Subcutaneous abdominal adipose tissue (tissue), 5 donors: ENCODE data around the gene ASTN2.
"Not testable (repeated sequence)": the region's sequence is repeated elsewhere in the genome, so short reads cannot be mapped to it uniquely, and the experiment has no call there.

Experiments
- H3K27ac ChIP-seq: one replicate; pipeline ENCODE4 v1.7.0; 2013; ENCODE audit warnings: low read depth, mild to moderate bottlenecking, inconsistent platforms, low read length, moderate library complexity
- H3K27me3 ChIP-seq, 5 donors: one replicate each; pipeline ENCODE4 v1.7.0; 2013; ENCODE audit warnings: low read length in 5 of 5, inconsistent platforms in 1 of 5; ENCODE audit not compliant: control insufficient read depth in 5 of 5, insufficient read depth in 4 of 5
- H3K36me3 ChIP-seq, 5 donors: one replicate each; pipeline ENCODE4 v1.7.0; 2013; ENCODE audit warnings: low read length in 5 of 5; ENCODE audit not compliant: control insufficient read depth in 5 of 5, insufficient read depth in 5 of 5
- H3K4me1 ChIP-seq, 5 donors: one replicate each; pipeline ENCODE4 v1.7.0; 2013; ENCODE audit warnings: low read length in 5 of 5, mild to moderate bottlenecking in 3 of 5, moderate library complexity in 1 of 5; ENCODE audit not compliant: control insufficient read depth in 5 of 5, insufficient read depth in 5 of 5
- H3K4me3 ChIP-seq, 5 donors: one replicate each; pipeline ENCODE4 v1.7.0; 2013; ENCODE audit warnings: low read length in 5 of 5, low read depth in 1 of 5
- H3K9ac ChIP-seq, 5 donors: one replicate each; pipeline ENCODE4 v1.7.0; 2013; ENCODE audit warnings: low read length in 5 of 5, mild to moderate bottlenecking in 4 of 5, moderate library complexity in 3 of 5
- H3K9me3 ChIP-seq, 5 donors: one replicate each; pipeline ENCODE4 v1.7.0; 2013; ENCODE audit warnings: low read length in 5 of 5; ENCODE audit not compliant: control insufficient read depth in 5 of 5
- donor health status: healthy.
- donor health status: healthy.
- donor health status: healthy.
- donor health status: healthy.
- donor health status: healthy.

Gene ASTN2

GRCh38 chr9:116464423-116464822, 950.4 kb downstream of the ASTN2 start:
- H3K9ac ChIP-seq = no peak overlapping the region
- H3K9me3 ChIP-seq = no peaks in the 10 kb centered on the region
- H3K4me3 ChIP-seq = no peak overlapping the region
- no peak overlapping the region for H3K27ac ChIP-seq
- no peaks in the 10 kb centered on the region for H3K4me1 ChIP-seq
- H3K27me3 ChIP-seq = no peaks in the 10 kb centered on the region
- no peaks in the 10 kb centered on the region for H3K36me3 ChIP-seq

- no peak overlapping the region for H3K27ac ChIP-seq
- H3K9me3 ChIP-seq = peaks cover 0 to 6% (median 3%) of the 10 kb centered on the region in 5 donors
- no peak overlapping the region for H3K9ac ChIP-seq
- no peaks in the 10 kb centered on the region for H3K36me3 ChIP-seq
- no peak overlapping the region for H3K4me3 ChIP-seq
- H3K4me1 ChIP-seq = no peaks in the 10 kb centered on the region
- H3K27me3 ChIP-seq = no peaks in the 10 kb centered on the region
These were observed 953.2 kb downstream of the ASTN2 start for GRCh38 chr9:116461632-116462031.

- Histone ChIP-seq H3K27ac (no peak overlapping the region), H3K4me1 (no peaks in the 10 kb centered on the region), H3K36me3 (no peaks in the 10 kb centered on the region), H3K27me3 (no peaks in the 10 kb centered on the region), H3K4me3 (no peak overlapping the region), H3K9me3 (peaks cover 0 to 10% (median 6%) of the 10 kb centered on the region in 5 donors), H3K9ac (no peak overlapping the region)
These were observed 954.8 kb downstream of the ASTN2 start for GRCh38 chr9:116460026-116460425.

- Histone ChIP-seq H3K4me1 (no peaks in the 10 kb centered on the region), H3K4me3 (no peak overlapping the region), H3K27me3 (no peaks in the 10 kb centered on the region), H3K27ac (no peak overlapping the region), H3K9me3 (peaks cover 0 to 10% (median 6%) of the 10 kb centered on the region in 5 donors), H3K36me3 (no peaks in the 10 kb centered on the region), H3K9ac (no peak overlapping the region)
These were observed 955.3 kb downstream of the ASTN2 start for GRCh38 chr9:116459576-116459975.

GRCh38 chr9:116456490-116457088, 958.3 kb downstream of the ASTN2 start:
- H3K27ac ChIP-seq = no peak overlapping the region
- H3K9ac ChIP-seq = no peak overlapping the region
- peaks cover 0 to 10% (median 6%) of the 10 kb centered on the region in 5 donors for H3K9me3 ChIP-seq
- no peaks in the 10 kb centered on the region for H3K4me1 ChIP-seq
- H3K4me3 ChIP-seq = no peak overlapping the region
- H3K27me3 ChIP-seq = no peaks in the 10 kb centered on the region
- no peaks in the 10 kb centered on the region for H3K36me3 ChIP-seq

- not testable (repeated sequence) for H3K9me3 ChIP-seq, H3K9ac ChIP-seq, H3K36me3 ChIP-seq, H3K27me3 ChIP-seq, H3K27ac ChIP-seq, H3K4me1 ChIP-seq, H3K4me3 ChIP-seq
These were observed 960.3 kb downstream of the ASTN2 start for GRCh38 chr9:116454539-116454938.

GRCh38 chr9:116453785-116454184, 961.1 kb downstream of the ASTN2 start:
- H3K4me3 ChIP-seq = no peak overlapping the region
- H3K4me1 ChIP-seq = no peaks in the 10 kb centered on the region
- H3K9ac ChIP-seq = no peak overlapping the region
- H3K27ac ChIP-seq = no peak overlapping the region
- no peaks in the 10 kb centered on the region for H3K36me3 ChIP-seq
- no peaks in the 10 kb centered on the region for H3K27me3 ChIP-seq
- peaks cover 0 to 10% (median 6%) of the 10 kb centered on the region in 5 donors for H3K9me3 ChIP-seq

GRCh38 chr9:116452634-116453033, 962.2 kb downstream of the ASTN2 start:
- Histone ChIP-seq H3K9me3 (peaks cover 0 to 8% (median 6%) of the 10 kb centered on the region in 5 donors), H3K9ac (no peak overlapping the region), H3K27me3 (no peaks in the 10 kb centered on the region), H3K27ac (no peak overlapping the region), H3K4me1 (peaks cover 0 to 4% (median 2%) of the 10 kb centered on the region in 5 donors), H3K4me3 (no peak overlapping the region), H3K36me3 (no peaks in the 10 kb centered on the region)

- no peak overlapping the region for H3K27ac ChIP-seq
- H3K27me3 ChIP-seq = no peaks in the 10 kb centered on the region
- H3K4me3 ChIP-seq = no peak overlapping the region
- peaks cover 0 to 7% (median 6%) of the 10 kb centered on the region in 5 donors for H3K9me3 ChIP-seq
- peaks cover 0 to 6% (median 2%) of the 10 kb centered on the region in 5 donors for H3K4me1 ChIP-seq
- no peaks in the 10 kb centered on the region for H3K36me3 ChIP-seq
- H3K9ac ChIP-seq = no peak overlapping the region
These were observed 962.6 kb downstream of the ASTN2 start for GRCh38 chr9:116452227-116452626.

- Histone ChIP-seq H3K4me1 (peaks cover 0 to 6% (median 2%) of the 10 kb centered on the region in 5 donors), H3K36me3 (no peaks in the 10 kb centered on the region), H3K9me3 (peaks cover 0 to 4% (median under 1%) of the 10 kb centered on the region in 5 donors), H3K27me3 (no peaks in the 10 kb centered on the region), H3K4me3 (no peak overlapping the region), H3K9ac (no peak overlapping the region), H3K27ac (no peak overlapping the region)
These were observed 963.2 kb downstream of the ASTN2 start for GRCh38 chr9:116451500-116452115.
